Naive thymus-derived CD8-positive, alpha-beta T cell (primary cell): ENCODE results near the gene ANAPC4. TPM values are rescaled to one million over a fixed set of nuclear protein-coding genes. Genes with fewer than 3 reads are reported as not detected.
"Not testable (repeated sequence)": the region's sequence is repeated elsewhere in the genome, so short reads cannot be mapped to it uniquely, and the experiment has no call there.

ENCODE experiments used
- ATAC-seq, 2 donors: fragments of 150-1000 bp; cut with Tn5 transposase in 1 of 2; sonication (Bioruptor Pico), chemical (Tn5 transposase) in 1 of 2; 1 replicate in 1 of 2; 2 replicates in 1 of 2; pipeline ENCODE4 v1.10.0; 2021; ENCODE audit warnings: mild to moderate bottlenecking in 2 of 2, moderate library complexity in 2 of 2
- POLR2A ChIA-PET: fragments of 350-600 bp; sonication (Branson Sonifier 250); formaldehyde crosslinking; loops from one replicate; lab custom pipeline; 2021; ENCODE audit warnings: antibody characterized with exemption; lab: Charles Lee
- DNase-seq, 10 donors: peaks; one replicate each; pipeline versions ENCODE4 v3.0.0 to v3.0.0-alpha.2; 2020 to 2022
- H3K27ac Mint-ChIP-seq, 10 donors: one replicate each; pipeline ENCODE4 v1.8.0; 2020 to 2022; ENCODE audit warnings: mild to moderate bottlenecking in 10 of 10, mixed read lengths in 10 of 10, moderate library complexity in 4 of 10, inconsistent platforms in 1 of 10
- H3K27me3 Mint-ChIP-seq, 5 donors: one replicate each; pipeline ENCODE4 v1.8.0; 2021 to 2022; ENCODE audit warnings: mixed read lengths in 5 of 5
- H3K36me3 Mint-ChIP-seq, 3 donors: one replicate each; pipeline ENCODE4 v1.8.0; 2020 to 2022; ENCODE audit warnings: mixed read lengths in 3 of 3, mild to moderate bottlenecking in 2 of 3, inconsistent platforms in 1 of 3
- H3K4me1 Mint-ChIP-seq, 4 donors: one replicate each; pipeline ENCODE4 v1.8.0; 2021 to 2022; ENCODE audit warnings: mixed read lengths in 4 of 4
- H3K4me3 Mint-ChIP-seq, 10 donors: one replicate each; pipeline ENCODE4 v1.8.0; 2020 to 2022; ENCODE audit warnings: mild to moderate bottlenecking in 10 of 10, mixed read lengths in 10 of 10, moderate library complexity in 6 of 10, inconsistent platforms in 1 of 10
- H3K9me3 Mint-ChIP-seq, 9 donors: one replicate each; pipeline ENCODE4 v1.8.0; 2020 to 2022; ENCODE audit warnings: mixed read lengths in 9 of 9, mild to moderate bottlenecking in 3 of 9, inconsistent platforms in 1 of 9, moderate library complexity in 1 of 9
- polyA plus RNA-seq, 3 donors: library from polyadenylated mRNA; unstranded; fragments of 300-500 nt; fragmentation: Illumina TruSeq; gene quantifications; one replicate each; pipeline ENCODE4 v1.2.3, GENCODE V29; 2021
- total RNA-seq, 8 experiments: library from RNA in 2 of 8; stranded (reverse) in 2 of 8; gene quantifications; one replicate each; pipeline ENCODE4 v1.2.3 and lab custom pipeline; 2021 to 2026

Gene ANAPC4
- total and polyA plus RNA-seq, 5 experiments from 2014 or later: 16.3 to 55.8 (median 19.1) TPM

DNA sequence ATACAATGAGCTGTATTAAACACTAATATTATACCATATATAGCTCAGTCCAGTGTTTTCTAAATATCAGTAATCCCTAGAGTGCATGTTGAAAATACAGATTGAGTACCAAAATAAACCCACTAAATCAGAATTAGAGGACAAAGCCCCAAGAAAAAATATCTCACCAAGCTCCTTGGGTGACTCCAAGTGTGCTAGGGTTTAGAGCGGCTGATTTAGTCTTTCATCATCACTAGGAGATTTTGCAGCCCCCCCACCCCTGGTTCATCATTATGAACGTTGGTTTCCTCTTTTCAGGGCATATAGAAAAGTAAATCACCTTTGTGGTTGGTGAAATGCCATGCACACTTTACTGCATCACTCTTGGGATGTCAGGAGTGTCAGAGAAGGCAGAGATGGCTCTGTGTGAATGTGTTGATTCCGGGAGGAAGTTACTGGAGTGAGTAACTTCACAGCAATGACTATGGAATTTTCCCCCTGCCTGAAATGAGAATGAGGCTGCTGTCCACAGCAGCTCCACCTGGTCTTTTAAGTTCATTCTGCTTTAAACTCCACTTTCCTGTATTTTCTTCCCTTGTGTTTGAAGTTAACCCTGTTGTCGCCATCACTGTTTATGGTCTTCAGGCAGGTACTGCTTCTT, 25.2 kb upstream of the ANAPC4 start:
- no peak overlapping the region for H3K4me3 Mint-ChIP-seq
- POLR2A ChIA-PET: no interaction called here

GRCh38 chr4:25356068-25356467, 21.0 kb upstream of the ANAPC4 start:
- Mint-ChIP-seq H3K27ac (no peak overlapping the region), H3K36me3 (peaks cover 5 to 34% (median 14%) of the 10 kb centered on the region in 3 donors), H3K4me3 (no peak overlapping the region), H3K9me3 (peaks cover 0 to 4% (median 0%) of the 10 kb centered on the region in 9 donors), H3K27me3 (no peaks in the 10 kb centered on the region), H3K4me1 (no peaks in the 10 kb centered on the region)
- POLR2A ChIA-PET: no interaction called here
- DNase-seq (no peak), ATAC-seq (no peak)

More for the DNA sequence above, 25.2 kb upstream of the ANAPC4 start:
- Mint-ChIP-seq H3K36me3 (peaks cover 0 to 50% (median 11%) of the 10 kb centered on the region in 3 donors), H3K27ac (peak overlapping the region in 1 of 10 donors; percentile 51), H3K27me3 (no peaks in the 10 kb centered on the region), H3K4me1 (peaks cover 0 to under 1% (median 0%) of the 10 kb centered on the region in 4 donors), H3K9me3 (no peaks in the 10 kb centered on the region)
- ATAC-seq (no peak), DNase-seq (no peak)

- no peak overlapping the region for H3K4me3 Mint-ChIP-seq
Measured at GRCh38 chr4:25358515-25359275, 18.4 kb upstream of the ANAPC4 start.

DNA sequence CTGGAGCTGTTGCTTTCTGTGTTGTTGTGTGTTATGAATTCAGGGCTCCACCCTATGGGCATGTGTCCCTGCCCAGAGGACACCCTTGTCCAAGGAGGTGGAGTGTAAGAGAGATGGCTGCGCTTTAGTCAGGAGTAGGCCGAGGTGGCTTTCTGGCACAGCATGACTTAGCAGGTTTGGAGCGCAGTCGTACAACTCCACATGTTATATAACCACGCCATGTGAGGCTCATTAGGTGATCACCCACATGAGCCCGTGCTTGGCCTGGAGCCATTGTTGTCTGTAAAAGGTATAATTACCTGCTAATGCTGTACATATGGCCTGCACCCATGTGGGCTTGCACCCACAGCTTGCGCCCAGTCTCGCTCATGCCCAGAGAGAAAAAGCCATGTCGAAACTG, 15.8 kb upstream of the ANAPC4 start:
- no peaks in the 10 kb centered on the region for H3K27me3 Mint-ChIP-seq
- no peak for DNase-seq
- no peak overlapping the region for H3K4me3 Mint-ChIP-seq
- H3K4me1 Mint-ChIP-seq: no peaks in the 10 kb centered on the region
- peaks cover 0 to 4% (median 0%) of the 10 kb centered on the region in 9 donors for H3K9me3 Mint-ChIP-seq
- no peak for ATAC-seq
- peaks cover 5 to 45% (median 14%) of the 10 kb centered on the region in 3 donors for H3K36me3 Mint-ChIP-seq
- H3K27ac Mint-ChIP-seq: no peak overlapping the region
- POLR2A ChIA-PET: no interaction called here

More at GRCh38 chr4:25358515-25359275, 18.4 kb upstream of the ANAPC4 start:
- DNase-seq (no peak), ATAC-seq (no peak)
- POLR2A ChIA-PET: no interaction called here
- H3K9me3 Mint-ChIP-seq: peaks cover 0 to 4% (median 0%) of the 10 kb centered on the region in 9 donors
- no peaks in the 10 kb centered on the region for H3K27me3 Mint-ChIP-seq
- peaks cover 5 to 34% (median 15%) of the 10 kb centered on the region in 3 donors for H3K36me3 Mint-ChIP-seq
- no peaks in the 10 kb centered on the region for H3K4me1 Mint-ChIP-seq
- H3K27ac Mint-ChIP-seq: peak overlapping the region in 1 of 10 donors; percentile 64

GRCh38 chr4:25367004-25367621, 9.9 kb upstream of the ANAPC4 start:
- no peaks in the 10 kb centered on the region for H3K4me1 Mint-ChIP-seq
- POLR2A ChIA-PET: interaction anchor here (0.5 to 1.2 kb wide), 3 partner anchors 9 to 185 kb away, joined by 3 to 5 read pairs (median 3); no protein-coding TSS in a partner anchor
- no peak overlapping the region for H3K27ac Mint-ChIP-seq
- no peaks in the 10 kb centered on the region for H3K27me3 Mint-ChIP-seq
- peaks cover 0 to 48% (median 2%) of the 10 kb centered on the region in 3 donors for H3K36me3 Mint-ChIP-seq
- DNase-seq (peak in 3 of 10 donors; percentile 29 to 39 (median 32)), ATAC-seq (no peak)
- H3K4me3 Mint-ChIP-seq: no peak overlapping the region
- no peaks in the 10 kb centered on the region for H3K9me3 Mint-ChIP-seq

DNA sequence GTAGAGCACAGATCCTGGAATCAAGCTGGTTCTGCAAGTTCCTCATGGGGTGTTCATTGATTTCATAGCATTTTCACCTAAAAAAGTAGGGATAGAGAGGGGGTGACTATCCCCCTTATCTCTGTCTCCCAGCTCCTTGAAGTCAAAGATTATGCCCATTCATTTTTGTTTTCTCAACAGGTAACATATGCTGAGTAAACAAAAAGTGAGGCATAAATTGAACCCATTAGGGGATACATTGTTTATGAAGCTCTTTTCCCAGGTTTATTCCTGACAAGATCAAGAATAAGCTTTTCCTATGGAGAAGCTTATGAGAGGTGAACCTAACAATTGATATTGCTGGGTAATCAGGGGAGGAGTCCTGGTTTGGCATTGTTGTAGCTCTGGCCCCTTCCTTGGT, 9.2 kb upstream of the ANAPC4 start:
- no peaks in the 10 kb centered on the region for H3K9me3 Mint-ChIP-seq
- H3K4me3 Mint-ChIP-seq: no peak overlapping the region
- ATAC-seq: no peak
- no peak overlapping the region for H3K27ac Mint-ChIP-seq
- no peak for DNase-seq
- POLR2A ChIA-PET: interaction anchor here (1.2 kb wide), 1 partner anchor 9 kb away, joined by 3 read pairs; no protein-coding TSS in a partner anchor
- no peaks in the 10 kb centered on the region for H3K27me3 Mint-ChIP-seq
- H3K4me1 Mint-ChIP-seq: no peaks in the 10 kb centered on the region
- peaks cover 0 to 46% (median 2%) of the 10 kb centered on the region in 3 donors for H3K36me3 Mint-ChIP-seq

- Mint-ChIP-seq H3K4me1 (no peaks in the 10 kb centered on the region), H3K4me3 (no peak overlapping the region), H3K9me3 (no peaks in the 10 kb centered on the region), H3K27ac (no peak overlapping the region), H3K36me3 (peaks cover 0 to 43% (median 2%) of the 10 kb centered on the region in 3 donors), H3K27me3 (no peaks in the 10 kb centered on the region)
- POLR2A ChIA-PET: interaction anchor here (1.2 kb wide), 1 partner anchor 8 kb away, joined by 3 read pairs; no protein-coding TSS in a partner anchor
- ATAC-seq: no peak
- DNase-seq: no peak
Measured at GRCh38 chr4:25368315-25368714, 8.7 kb upstream of the ANAPC4 start.

DNA sequence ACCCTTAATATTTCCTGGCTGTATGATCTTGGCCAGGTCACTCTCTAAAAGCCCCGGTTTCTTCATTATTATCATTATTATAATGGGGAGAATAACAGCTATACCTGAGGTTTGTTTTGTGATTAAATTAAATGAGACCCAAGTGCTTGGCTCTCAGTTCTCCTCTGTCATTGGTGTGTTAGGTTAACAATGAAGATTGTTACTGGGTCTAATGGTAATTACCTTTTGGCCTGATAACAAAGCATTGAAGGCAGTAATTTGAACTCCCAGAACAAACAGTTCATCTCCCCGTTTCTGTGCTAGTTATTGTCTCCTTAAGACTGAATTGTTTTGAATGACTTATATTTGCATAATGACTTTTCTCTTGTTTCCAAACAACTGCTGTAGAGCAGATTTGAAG, 6.8 kb upstream of the ANAPC4 start:
- DNase-seq (no peak), ATAC-seq (no peak)
- Mint-ChIP-seq H3K4me1 (peaks cover 0 to 3% (median under 1%) of the 10 kb centered on the region in 4 donors), H3K27ac (no peak overlapping the region), H3K27me3 (no peaks in the 10 kb centered on the region), H3K36me3 (peaks cover 0 to 26% (median 0%) of the 10 kb centered on the region in 3 donors), H3K9me3 (no peaks in the 10 kb centered on the region), H3K4me3 (no peak overlapping the region)
- POLR2A ChIA-PET: no interaction called here

DNA sequence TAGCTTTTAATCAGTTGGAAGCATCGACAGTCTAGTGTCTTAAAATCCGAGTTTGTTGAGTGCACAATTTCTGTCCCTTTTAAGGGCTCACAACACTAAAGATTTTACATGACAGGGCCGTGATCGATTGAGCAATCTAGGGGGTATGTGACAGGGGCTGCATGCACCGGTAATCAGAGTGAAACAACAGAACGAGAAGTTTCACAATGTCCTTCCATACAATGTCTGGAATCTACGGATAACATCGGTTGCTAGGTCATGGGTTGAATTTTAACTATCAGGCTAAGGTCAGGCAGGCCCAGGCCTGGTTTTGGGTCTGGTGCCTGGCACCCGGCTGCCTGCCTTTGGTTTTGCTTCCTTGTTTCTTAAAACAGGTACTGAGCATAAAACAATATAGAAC, 4.5 kb upstream of the ANAPC4 start:
- POLR2A ChIA-PET, DNase-seq, H3K4me3 Mint-ChIP-seq, ATAC-seq, H3K9me3 Mint-ChIP-seq, H3K27me3 Mint-ChIP-seq: not testable (repeated sequence)
- peaks cover 0 to 23% (median 0%) of the 10 kb centered on the region in 3 donors for H3K36me3 Mint-ChIP-seq
- peak overlapping the region in 1 of 10 donors; percentile 18 for H3K27ac Mint-ChIP-seq
- H3K4me1 Mint-ChIP-seq: peaks cover 0 to 15% (median 5%) of the 10 kb centered on the region in 4 donors

GRCh38 chr4:25377572-25378436, 741 bp downstream of the ANAPC4 start:
- no peak for ATAC-seq
- H3K27me3 Mint-ChIP-seq: no peaks in the 10 kb centered on the region
- H3K4me3 Mint-ChIP-seq: no peak overlapping the region
- H3K36me3 Mint-ChIP-seq: peaks cover 0 to 23% (median 4%) of the 10 kb centered on the region in 3 donors
- DNase-seq: peak in 3 of 10 donors; percentile 9 to 21 (median 12)
- POLR2A ChIA-PET: interaction anchor here (0.6 to 1.9 kb wide), 5 partner anchors 9 to 218 kb away, joined by 3 to 11 read pairs (median 4); partner anchors contain the start of gene ZCCHC4
- peaks cover 0 to 17% (median 7%) of the 10 kb centered on the region in 4 donors for H3K4me1 Mint-ChIP-seq
- H3K9me3 Mint-ChIP-seq: no peaks in the 10 kb centered on the region
- peak overlapping the region in 8 of 10 donors; percentile 71 to 92 (median 86) for H3K27ac Mint-ChIP-seq

GRCh38 chr4:25378437-25378743, 1.3 kb downstream of the ANAPC4 start:
- Mint-ChIP-seq H3K4me1 (peaks cover 0 to 17% (median 9%) of the 10 kb centered on the region in 4 donors), H3K36me3 (peaks cover 0 to 27% (median 7%) of the 10 kb centered on the region in 3 donors), H3K9me3 (no peaks in the 10 kb centered on the region), H3K4me3 (no peak overlapping the region), H3K27me3 (no peaks in the 10 kb centered on the region), H3K27ac (no peak overlapping the region)
- POLR2A ChIA-PET: interaction anchor here (1.9 kb wide), 1 partner anchor 66 kb away, joined by 11 read pairs; the partner anchor contains the start of gene ZCCHC4
- DNase-seq (no peak), ATAC-seq (no peak)

DNA sequence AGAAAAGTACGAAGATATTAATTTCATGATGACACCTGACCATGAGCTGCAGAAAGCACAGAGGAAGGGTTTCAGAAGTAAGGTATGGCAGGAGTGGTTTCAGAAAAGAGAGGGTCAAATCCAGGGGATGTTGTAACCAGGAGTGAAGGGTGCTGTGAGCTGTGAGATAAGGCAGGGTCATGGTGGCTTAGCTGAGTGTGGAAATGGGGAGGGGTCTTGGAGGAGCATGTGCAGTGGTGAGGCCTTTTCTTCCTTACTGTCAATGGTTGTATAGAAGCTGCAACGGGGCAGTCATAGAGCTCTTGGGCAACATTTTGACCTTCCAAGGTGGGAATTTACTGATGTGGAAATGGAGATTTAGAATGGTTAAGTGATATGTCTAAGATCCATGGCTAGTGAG, 2.5 kb downstream of the ANAPC4 start:
- Mint-ChIP-seq H3K4me3 (no peak overlapping the region), H3K27me3 (no peaks in the 10 kb centered on the region), H3K36me3 (peaks cover 5 to 39% (median 13%) of the 10 kb centered on the region in 3 donors), H3K4me1 (peaks cover 0 to 17% (median 10%) of the 10 kb centered on the region in 4 donors), H3K9me3 (no peaks in the 10 kb centered on the region), H3K27ac (no peak overlapping the region)
- DNase-seq: no peak
- POLR2A ChIA-PET: no interaction called here
- no peak for ATAC-seq
